ENCODE results near the gene MGMT.

MGMT gene

GRCh38 chr10:129468187-129468586 lies 1.1 kb downstream of the MGMT start:
- Mint-ChIP-seq H3K27ac (no peak overlapping the region), H3K4me1 (ENCODE audit: low read depth) (peaks cover 4% of the 10 kb centered on the region), H3K4me3 (peak overlapping the region; percentile 80), H3K36me3 (ENCODE audit: low read depth) (no peaks in the 10 kb centered on the region), H3K9me3 (no peaks in the 10 kb centered on the region), H3K27me3 (ENCODE audit: low read depth) (no peaks in the 10 kb centered on the region)

- Mint-ChIP-seq H3K4me1 (ENCODE audit: low read depth) (peaks cover 4% of the 10 kb centered on the region), H3K27ac (no peak overlapping the region), H3K9me3 (no peaks in the 10 kb centered on the region), H3K27me3 (ENCODE audit: low read depth) (no peaks in the 10 kb centered on the region), H3K4me3 (no peak overlapping the region), H3K36me3 (ENCODE audit: low read depth) (no peaks in the 10 kb centered on the region)
Measured at GRCh38 chr10:129470103-129470851, 3.2 kb downstream of the MGMT start.

- Mint-ChIP-seq H3K4me1 (ENCODE audit: low read depth) (peaks cover 4% of the 10 kb centered on the region), H3K27me3 (ENCODE audit: low read depth) (no peaks in the 10 kb centered on the region), H3K9me3 (no peaks in the 10 kb centered on the region), H3K36me3 (ENCODE audit: low read depth) (no peaks in the 10 kb centered on the region), H3K27ac (no peak overlapping the region), H3K4me3 (no peak overlapping the region)
Measured at GRCh38 chr10:129471447-129472175, 4.6 kb downstream of the MGMT start.

- Mint-ChIP-seq H3K4me1 (ENCODE audit: low read depth) (peaks cover under 1% of the 10 kb centered on the region), H3K4me3 (no peak overlapping the region), H3K27ac (no peak overlapping the region), H3K9me3 (no peaks in the 10 kb centered on the region), H3K27me3 (ENCODE audit: low read depth) (no peaks in the 10 kb centered on the region), H3K36me3 (ENCODE audit: low read depth) (no peaks in the 10 kb centered on the region)
Measured at GRCh38 chr10:129472696-129473555, 5.9 kb downstream of the MGMT start.

- Mint-ChIP-seq H3K4me1 (ENCODE audit: low read depth) (no peaks in the 10 kb centered on the region), H3K27me3 (ENCODE audit: low read depth) (no peaks in the 10 kb centered on the region), H3K4me3 (no peak overlapping the region), H3K36me3 (ENCODE audit: low read depth) (no peaks in the 10 kb centered on the region), H3K9me3 (peaks cover 4% of the 10 kb centered on the region), H3K27ac (no peak overlapping the region)
Measured at GRCh38 chr10:129474642-129475041, 7.6 kb downstream of the MGMT start.

GRCh38 chr10:129476431-129476830 lies 9.4 kb downstream of the MGMT start:
- Mint-ChIP-seq H3K4me3 (no peak overlapping the region), H3K27me3 (ENCODE audit: low read depth) (no peaks in the 10 kb centered on the region), H3K9me3 (peaks cover 14% of the 10 kb centered on the region), H3K36me3 (ENCODE audit: low read depth) (no peaks in the 10 kb centered on the region), H3K4me1 (ENCODE audit: low read depth) (no peaks in the 10 kb centered on the region), H3K27ac (no peak overlapping the region)

- no peaks in the 10 kb centered on the region for H3K36me3 Mint-ChIP-seq (ENCODE audit: low read depth)
- peaks cover 21% of the 10 kb centered on the region for H3K9me3 Mint-ChIP-seq
- no peaks in the 10 kb centered on the region for H3K27me3 Mint-ChIP-seq (ENCODE audit: low read depth)
- H3K27ac Mint-ChIP-seq: no peak overlapping the region
- H3K4me1 Mint-ChIP-seq (ENCODE audit: low read depth): no peaks in the 10 kb centered on the region
- H3K4me3 Mint-ChIP-seq: no peak overlapping the region
Measured at GRCh38 chr10:129477051-129477450, 10.0 kb downstream of the MGMT start.

- H3K4me3 Mint-ChIP-seq: no peak overlapping the region
- H3K27ac Mint-ChIP-seq: no peak overlapping the region
- peaks cover 5% of the 10 kb centered on the region for H3K36me3 Mint-ChIP-seq (ENCODE audit: low read depth)
- no peaks in the 10 kb centered on the region for H3K27me3 Mint-ChIP-seq (ENCODE audit: low read depth)
- H3K9me3 Mint-ChIP-seq: peaks cover 53% of the 10 kb centered on the region
- no peaks in the 10 kb centered on the region for H3K4me1 Mint-ChIP-seq (ENCODE audit: low read depth)
Measured at GRCh38 chr10:129481641-129482040, 14.6 kb downstream of the MGMT start.

GRCh38 chr10:129483430-129484010 lies 16.5 kb downstream of the MGMT start:
- no peak overlapping the region for H3K27ac Mint-ChIP-seq
- H3K9me3 Mint-ChIP-seq: peaks cover 57% of the 10 kb centered on the region
- no peak overlapping the region for H3K4me3 Mint-ChIP-seq
- no peaks in the 10 kb centered on the region for H3K27me3 Mint-ChIP-seq (ENCODE audit: low read depth)
- H3K36me3 Mint-ChIP-seq (ENCODE audit: low read depth): peaks cover 5% of the 10 kb centered on the region
- no peaks in the 10 kb centered on the region for H3K4me1 Mint-ChIP-seq (ENCODE audit: low read depth)

GRCh38 chr10:129486805-129487204 lies 19.8 kb downstream of the MGMT start:
- no peak overlapping the region for H3K4me3 Mint-ChIP-seq
- no peak overlapping the region for H3K27ac Mint-ChIP-seq
- H3K36me3 Mint-ChIP-seq (ENCODE audit: low read depth): peaks cover 11% of the 10 kb centered on the region
- H3K9me3 Mint-ChIP-seq: peaks cover 67% of the 10 kb centered on the region
- no peaks in the 10 kb centered on the region for H3K4me1 Mint-ChIP-seq (ENCODE audit: low read depth)
- H3K27me3 Mint-ChIP-seq (ENCODE audit: low read depth): no peaks in the 10 kb centered on the region

GRCh38 chr10:129491123-129491734 lies 24.2 kb downstream of the MGMT start:
- Mint-ChIP-seq H3K4me3 (no peak overlapping the region), H3K36me3 (ENCODE audit: low read depth) (peaks cover 11% of the 10 kb centered on the region), H3K27me3 (ENCODE audit: low read depth) (no peaks in the 10 kb centered on the region), H3K9me3 (peaks cover 53% of the 10 kb centered on the region), H3K4me1 (ENCODE audit: low read depth) (no peaks in the 10 kb centered on the region), H3K27ac (no peak overlapping the region)

GRCh38 chr10:129494176-129494575 lies 27.1 kb downstream of the MGMT start:
- peaks cover 52% of the 10 kb centered on the region for H3K9me3 Mint-ChIP-seq
- H3K4me3 Mint-ChIP-seq: no peak overlapping the region
- H3K4me1 Mint-ChIP-seq (ENCODE audit: low read depth): no peaks in the 10 kb centered on the region
- H3K36me3 Mint-ChIP-seq (ENCODE audit: low read depth): peaks cover 15% of the 10 kb centered on the region
- H3K27ac Mint-ChIP-seq: no peak overlapping the region
- no peaks in the 10 kb centered on the region for H3K27me3 Mint-ChIP-seq (ENCODE audit: low read depth)

GRCh38 chr10:129494740-129495139 lies 27.7 kb downstream of the MGMT start:
- Mint-ChIP-seq H3K9me3 (peaks cover 47% of the 10 kb centered on the region), H3K4me3 (no peak overlapping the region), H3K27me3 (ENCODE audit: low read depth) (no peaks in the 10 kb centered on the region), H3K4me1 (ENCODE audit: low read depth) (no peaks in the 10 kb centered on the region), H3K27ac (no peak overlapping the region), H3K36me3 (ENCODE audit: low read depth) (peaks cover 12% of the 10 kb centered on the region)

- H3K27me3 Mint-ChIP-seq (ENCODE audit: low read depth): no peaks in the 10 kb centered on the region
- peaks cover 12% of the 10 kb centered on the region for H3K36me3 Mint-ChIP-seq (ENCODE audit: low read depth)
- H3K27ac Mint-ChIP-seq: no peak overlapping the region
- no peak overlapping the region for H3K4me3 Mint-ChIP-seq
- no peaks in the 10 kb centered on the region for H3K4me1 Mint-ChIP-seq (ENCODE audit: low read depth)
- peaks cover 43% of the 10 kb centered on the region for H3K9me3 Mint-ChIP-seq
Measured at GRCh38 chr10:129495256-129495655, 28.2 kb downstream of the MGMT start.

Data from T-helper 1 cell treated with Interleukin-12 subunit alpha and Interleukin-12 subunit beta and Interleukin-4 antibody, amounts not matched to agents 30 μg/mL and 1 μg/mL, for 36 hours (primary cell).